NCI-H748 treated with DMSO at 0.1 percent for 48 hours (cell line): ENCODE data around the gene DGKD.

Source experiments
- DNase-seq: peaks from one replicate; lab custom pipeline; 2025; lab: John Stamatoyannopoulos, UW

Gene DGKD

DNA sequence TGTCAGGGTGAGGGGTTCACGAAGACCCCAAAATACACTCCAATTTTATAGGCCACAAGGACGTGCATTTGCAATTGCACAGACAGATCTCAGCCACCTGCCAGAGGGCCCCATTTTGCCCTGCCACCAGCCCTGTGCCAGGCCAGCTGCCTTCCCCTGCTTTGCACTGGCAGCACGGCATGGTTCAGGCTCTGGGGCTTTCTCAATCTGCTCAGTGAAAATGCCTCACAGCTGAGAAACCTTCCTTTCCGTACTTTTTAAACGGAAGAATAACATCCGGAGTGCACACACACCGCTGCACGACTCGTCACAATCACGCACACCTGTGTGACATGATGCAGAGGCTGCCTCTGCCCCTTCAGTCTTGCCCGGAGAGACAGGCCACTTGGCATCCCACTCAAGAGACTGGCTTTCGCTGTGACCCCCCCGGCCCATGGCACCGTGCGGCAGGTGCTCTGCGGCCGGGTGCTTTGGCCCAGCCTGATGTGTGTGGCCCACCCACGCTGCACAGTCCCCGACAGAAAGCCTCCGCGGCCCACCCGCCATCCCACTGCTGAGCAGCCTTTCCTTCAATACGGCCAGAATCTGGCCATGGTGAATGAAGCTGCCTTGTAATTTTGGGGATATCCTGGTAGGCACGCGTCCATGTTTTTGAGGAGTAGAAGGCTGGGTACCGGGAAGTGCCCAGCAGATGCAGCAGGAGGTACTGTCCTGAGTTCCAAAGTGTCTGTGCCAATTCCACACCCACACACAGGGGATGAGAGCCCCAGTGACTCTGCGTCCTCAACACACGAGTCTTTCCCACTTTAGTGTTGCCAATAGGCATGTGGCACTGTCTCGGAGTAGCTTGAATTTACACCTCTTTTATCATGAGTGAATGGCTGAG, 123.5 kb downstream of the DGKD start:
- DNase-seq, result no peak

DNA sequence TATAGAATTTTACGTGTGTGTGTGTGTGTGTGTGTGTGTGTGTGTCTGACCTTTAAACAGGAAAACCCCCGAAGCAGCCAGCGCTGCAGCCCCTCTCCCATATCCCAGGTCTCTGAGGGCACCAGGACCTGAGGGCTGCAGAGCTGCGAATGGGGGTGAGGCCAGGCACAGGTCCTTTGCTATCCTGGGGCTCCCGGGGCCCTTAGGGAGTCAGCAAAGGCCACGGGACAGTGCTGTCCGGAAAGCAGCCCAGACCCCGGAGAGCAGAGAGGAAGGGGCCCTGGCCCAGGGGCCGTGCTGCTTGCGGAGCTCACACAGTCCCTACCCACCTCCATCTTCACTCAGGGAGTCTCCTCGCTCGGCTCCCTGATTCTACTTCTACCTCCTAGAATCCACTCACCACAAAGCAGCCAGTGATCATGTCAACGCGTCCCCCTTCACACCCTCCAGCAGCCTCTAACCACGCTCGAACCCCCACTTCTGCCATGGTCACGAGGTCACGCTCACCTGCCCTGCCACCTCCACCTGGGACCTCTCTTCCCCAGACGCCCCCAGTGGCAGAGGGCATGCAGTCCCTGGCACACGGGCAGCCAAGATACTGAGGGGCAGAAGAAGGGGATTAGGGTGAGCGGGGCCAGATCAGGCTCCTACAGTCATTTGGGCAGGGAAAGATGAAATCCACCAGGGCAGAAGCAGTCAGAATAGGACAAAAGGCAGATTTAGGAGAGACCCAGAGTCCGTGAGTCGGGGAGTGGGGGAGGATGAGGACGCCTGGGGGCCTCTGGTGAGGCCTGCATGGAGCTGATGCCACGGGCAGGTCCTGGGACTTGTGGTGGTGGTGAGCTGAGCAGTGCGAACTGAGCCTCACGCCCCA, 125.6 kb downstream of the DGKD start:
- no peak for DNase-seq

- DNase-seq, result peak; percentile 38
Measured at GRCh38 chr2:233480490-233481202, 126.4 kb downstream of the DGKD start.

DNA sequence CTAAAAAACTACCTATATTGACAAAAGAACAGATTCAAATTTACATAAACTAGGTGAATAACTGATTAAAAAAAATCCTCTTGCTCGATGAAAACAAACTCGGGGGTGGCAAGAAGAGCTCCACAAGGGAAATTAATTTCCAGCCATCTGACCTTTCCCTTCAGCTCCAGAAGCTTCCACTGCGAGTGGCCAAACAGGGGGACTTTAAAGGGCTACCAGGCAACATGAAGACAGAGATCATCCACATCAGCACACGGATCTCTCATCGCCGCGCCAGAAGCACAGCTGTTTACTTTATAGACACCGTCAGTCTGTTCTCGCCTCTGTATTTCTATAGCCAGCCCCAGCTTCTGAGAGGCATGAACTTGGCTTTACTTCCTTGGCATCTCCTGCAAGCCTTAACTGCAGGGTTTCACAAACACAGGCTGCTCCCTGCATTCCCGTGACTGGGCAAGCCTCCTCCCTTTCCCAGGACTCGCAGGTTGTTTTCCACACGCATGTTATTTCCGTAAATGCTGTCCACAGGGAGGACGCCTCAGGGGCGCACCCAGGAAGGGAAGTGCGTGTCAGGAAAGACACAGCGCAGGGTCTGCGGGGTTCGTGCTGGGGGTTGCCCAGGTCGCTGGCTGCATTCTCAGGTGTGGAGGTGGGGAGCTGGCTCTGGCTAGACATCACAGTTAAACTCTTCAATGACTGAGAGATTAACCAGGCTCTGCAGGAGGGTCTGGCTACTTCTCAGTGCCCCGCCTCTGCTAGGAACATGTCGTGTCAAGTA, 127.3 kb downstream of the DGKD start:
- DNase-seq, result no peak

DNA sequence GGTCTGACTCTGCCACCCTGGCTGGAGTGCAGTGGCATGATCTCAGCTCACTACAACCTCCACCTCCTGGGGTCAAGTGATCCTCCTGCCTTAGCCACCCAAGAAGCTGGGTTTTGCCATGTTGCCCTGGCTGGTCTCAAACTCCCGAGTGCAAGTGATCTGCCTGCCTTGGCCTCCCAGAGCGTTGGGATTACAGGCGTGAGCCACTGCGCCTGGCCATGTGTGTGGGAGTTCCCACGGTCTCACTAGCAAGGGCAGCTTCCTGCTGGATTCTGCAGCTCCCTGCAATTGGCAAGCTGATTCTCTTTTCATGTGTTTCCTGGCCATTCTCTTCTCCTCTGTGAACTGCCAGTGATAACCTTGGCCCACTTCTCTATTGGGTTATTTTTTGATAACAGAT, 128.3 kb downstream of the DGKD start:
- no peak for DNase-seq

GRCh38 chr2:233485726-233486125, 131.4 kb downstream of the DGKD start:
- no peak for DNase-seq

GRCh38 chr2:233486357-233486756, 132.1 kb downstream of the DGKD start:
- DNase-seq, result no peak

DNA sequence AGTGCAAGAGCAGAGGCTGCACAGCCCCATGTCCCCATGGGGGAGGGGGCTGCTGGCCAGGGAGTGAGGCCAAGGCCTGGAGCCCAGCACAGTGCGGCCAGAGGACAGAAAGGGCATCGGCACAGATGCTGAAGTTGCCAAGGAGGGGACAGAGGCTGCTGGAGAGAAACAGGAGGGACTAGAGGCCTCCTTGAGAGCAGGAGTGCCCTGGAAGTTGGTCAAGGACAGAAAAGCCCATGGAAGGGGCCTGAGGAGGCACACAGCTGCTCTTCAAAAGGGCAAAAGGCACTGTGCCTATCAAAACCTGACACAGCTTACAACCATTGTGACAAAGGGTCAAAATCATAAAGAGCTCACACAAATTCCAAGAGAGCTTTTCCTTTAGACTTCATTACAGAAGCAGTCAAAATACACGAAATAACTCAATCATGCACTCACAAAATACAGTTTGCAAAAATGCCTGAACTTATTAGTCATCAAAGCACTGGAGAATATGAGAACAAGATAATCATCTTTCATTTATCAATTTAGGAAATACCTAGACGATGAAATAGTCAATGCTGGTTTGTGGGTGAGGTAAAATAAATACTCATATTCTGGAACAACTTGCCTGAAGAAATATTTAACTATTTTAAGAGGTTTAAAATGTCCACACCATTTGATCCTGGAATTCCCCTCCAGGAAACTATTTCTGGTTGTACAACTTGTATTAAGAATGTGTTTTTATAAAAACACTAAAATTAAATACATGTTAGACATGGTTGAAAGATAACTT, 132.7 kb downstream of the DGKD start:
- DNase-seq, result no peak

DNA sequence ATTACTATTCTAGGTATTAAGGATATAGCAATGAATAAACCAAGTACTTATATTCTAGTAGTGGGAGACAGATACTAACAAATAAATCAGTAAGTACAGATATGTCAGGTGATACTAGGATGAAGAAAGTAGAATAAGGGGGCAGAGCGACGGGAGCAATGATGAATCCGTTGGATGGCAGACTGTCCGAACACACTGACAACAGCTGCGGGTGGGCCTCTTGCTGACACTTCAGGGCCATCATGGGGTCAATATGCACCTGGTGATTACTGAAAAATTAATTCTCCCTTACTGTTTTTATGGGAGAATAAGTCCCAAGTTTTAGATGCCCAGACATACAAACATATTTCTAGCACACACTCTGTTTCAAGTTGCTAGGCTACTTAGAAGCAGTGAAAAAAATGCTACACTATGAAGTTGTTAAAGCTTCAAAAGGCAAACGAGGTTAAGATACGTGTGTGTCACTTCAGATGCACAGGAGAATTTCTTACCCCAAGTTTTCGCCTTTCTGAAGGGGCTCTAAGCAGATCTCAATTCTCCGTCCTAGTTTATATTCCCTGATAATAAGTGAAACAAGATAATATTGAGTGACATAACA, 133.6 kb downstream of the DGKD start:
- DNase-seq, result no peak

DNA sequence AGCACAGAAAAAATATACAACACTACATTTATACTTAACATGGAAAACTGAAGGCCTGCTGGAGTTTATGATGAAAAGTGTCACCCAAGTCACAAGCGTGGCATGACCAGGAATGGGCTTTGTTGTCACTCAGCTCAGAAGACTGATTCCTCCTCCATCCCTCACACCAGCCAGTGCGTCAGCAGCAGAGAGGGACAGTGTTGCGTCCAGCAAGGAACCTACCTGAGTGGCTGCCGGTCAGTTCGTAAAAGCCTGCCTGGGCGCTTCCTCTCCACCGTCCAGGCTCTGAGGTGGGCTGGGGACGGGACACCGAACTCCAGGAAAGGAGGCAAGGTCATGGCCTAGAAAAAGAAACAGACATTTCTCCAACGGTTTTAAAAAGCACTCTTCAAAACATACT, 134.8 kb downstream of the DGKD start:
- no peak for DNase-seq

DNA sequence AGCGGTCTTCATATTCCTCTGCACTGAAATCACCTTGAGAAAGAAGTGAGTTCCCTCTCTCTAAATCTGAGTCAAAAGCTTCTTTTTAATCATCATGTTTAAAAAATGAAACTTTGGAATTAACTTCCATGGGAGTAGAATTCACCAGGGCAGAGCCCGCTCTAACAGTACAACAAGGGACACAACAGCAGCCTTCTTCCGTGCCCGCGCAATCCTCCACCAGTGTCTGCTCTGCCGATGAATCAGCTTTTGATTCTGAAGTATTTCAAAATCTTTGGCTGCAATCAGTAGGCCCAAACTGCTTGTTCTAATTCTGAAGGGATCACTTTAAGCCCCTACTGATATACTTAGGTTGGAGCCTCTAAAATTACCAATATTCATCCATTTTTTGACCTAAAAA, 135.4 kb downstream of the DGKD start:
- no peak for DNase-seq

DNA sequence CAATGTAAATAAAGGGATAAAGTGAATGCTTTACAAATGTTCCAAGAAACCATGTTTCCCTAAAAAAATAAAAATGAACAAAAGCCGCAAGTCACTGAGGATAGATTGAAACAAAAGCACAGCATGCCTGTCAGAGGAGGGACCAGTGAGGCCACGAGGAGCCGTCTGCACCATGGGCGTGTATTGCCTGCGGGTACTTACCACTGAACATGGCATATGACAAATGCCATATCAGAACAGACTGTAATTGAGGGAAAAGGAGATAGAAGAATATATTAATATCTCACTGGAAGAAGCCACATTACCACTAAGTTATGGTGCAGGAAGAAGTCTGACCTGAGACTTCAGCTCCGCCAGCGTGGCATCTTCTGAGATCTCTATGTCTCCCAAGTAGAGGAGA, 136.5 kb downstream of the DGKD start:
- no peak for DNase-seq

DNA sequence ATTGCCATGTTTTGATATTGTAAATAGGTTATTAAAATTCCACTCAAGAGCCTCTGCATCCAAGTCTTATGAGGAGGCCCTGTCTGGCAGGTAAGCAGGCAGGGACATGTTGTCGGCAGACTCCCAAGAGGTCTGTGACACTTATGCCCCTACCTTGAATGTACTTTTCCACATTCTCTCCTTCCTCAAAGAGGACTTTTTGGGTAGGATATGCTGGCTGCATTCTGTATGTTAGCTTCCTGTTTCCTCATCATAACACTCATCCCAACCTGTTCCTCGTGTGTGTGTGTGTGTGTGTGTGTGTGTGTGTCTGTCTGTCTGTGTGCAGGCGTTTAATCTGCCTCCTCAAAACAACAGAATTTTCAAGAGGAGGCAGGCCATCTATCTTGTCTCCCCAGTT, 137.0 kb downstream of the DGKD start:
- no peak for DNase-seq

DNA sequence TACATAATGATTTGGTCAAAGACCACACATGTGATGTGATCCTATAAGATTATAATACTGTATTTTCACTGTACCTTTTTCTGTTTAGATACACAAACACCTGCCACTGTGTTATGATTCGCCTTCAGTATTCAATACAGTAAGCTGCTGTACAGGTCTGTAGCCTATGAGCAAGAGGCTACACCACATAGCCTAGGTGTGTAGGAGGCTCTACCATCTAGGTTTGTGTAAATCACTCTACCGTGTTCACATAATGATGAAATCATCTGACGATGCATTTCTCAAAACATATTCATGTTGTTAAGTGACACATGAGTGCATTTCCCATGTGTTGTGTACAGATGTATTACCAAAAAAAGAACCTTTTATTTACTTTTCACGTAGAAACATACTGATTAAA, 137.8 kb downstream of the DGKD start:
- DNase-seq, result no peak

- DNase-seq, result no peak
Measured at GRCh38 chr2:233492751-233493150, 138.5 kb downstream of the DGKD start.

- DNase-seq, result no peak
Measured at GRCh38 chr2:233495503-233496496, 141.5 kb downstream of the DGKD start.

DNA sequence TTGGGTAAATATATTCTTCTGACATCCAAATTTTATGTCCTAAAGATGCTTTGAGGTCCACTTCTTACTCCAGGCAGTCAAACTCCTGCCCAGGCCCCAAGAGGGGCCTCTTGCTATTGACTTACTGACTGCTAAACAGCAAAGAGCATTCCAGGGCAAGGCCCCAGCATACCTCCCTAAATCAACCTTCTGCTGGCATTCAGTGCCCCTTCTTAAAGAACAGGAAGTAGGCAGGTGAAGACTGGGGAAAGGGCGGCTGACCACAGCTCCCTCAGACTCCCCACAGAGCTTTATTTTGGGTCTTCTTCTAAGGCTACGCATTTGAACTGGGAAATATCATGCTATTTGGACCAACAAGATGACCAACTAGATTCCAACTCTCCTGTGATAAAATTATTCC, 143.4 kb downstream of the DGKD start:
- DNase-seq, result no peak

DNA sequence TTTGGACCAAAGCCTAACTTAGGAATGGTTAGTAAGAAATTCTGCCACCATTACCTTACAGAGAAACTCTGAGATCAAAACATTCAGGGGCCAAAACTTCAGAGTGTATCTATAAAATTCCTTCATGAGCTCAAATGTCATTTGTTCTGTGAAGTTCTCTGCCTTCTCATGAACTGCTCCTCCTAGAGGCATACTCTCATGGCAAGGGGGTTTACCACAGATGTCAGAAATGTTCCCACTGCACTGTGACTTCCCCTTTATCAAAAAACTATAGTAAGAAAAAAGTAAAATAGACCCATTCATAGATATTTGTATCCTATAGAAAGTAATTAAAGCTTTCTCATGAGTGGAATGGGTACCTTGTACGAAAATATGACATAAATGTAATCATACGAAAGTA, 143.8 kb downstream of the DGKD start:
- no peak for DNase-seq

GRCh38 chr2:233499928-233500327, 145.6 kb downstream of the DGKD start:
- no peak for DNase-seq
